Omental fat pad (tissue), 4 donors: ENCODE measurements around the gene RERE. TPM values are rescaled to one million over a fixed set of nuclear protein-coding genes. Genes with fewer than 3 reads are reported as not detected.

Experiments
- ATAC-seq: fragments of 150-250 bp; one replicate; pipeline ENCODE4 v1.9.1; 2016; ENCODE audit warnings: mild to moderate bottlenecking, moderate library complexity; ENCODE audit not compliant: low FRiP score
- DNase-seq: peaks from one replicate; pipeline ENCODE4 v3.0.0-alpha.2; 2019; ENCODE audit warnings: low spot score
- CTCF ChIP-seq, 3 donors: fragments of 450-650 bp; IDR thresholded peaks; one replicate each; pipeline ENCODE4 v1.5.1; 2016 to 2017; ENCODE audit warnings: antibody characterized with exemption in 3 of 3, mild to moderate bottlenecking in 3 of 3, moderate library complexity in 2 of 3
- total RNA-seq, 4 donors: library from RNA; depleted of rRNA; stranded (reverse); fragments of >200 nt; gene quantifications; one replicate each; pipeline ENCODE4 v1.1.0, GENCODE V29; 2016

Gene RERE
- total RNA-seq, 4 donors from 2014 or later = 46.3 to 117 (median 55.4) TPM

GRCh38 chr1:8347635-8348034 lies 469.8 kb downstream of the RERE start:
- no peak for TF ChIP-seq CTCF (IDR thresholded peaks at IDR 0.05)

GRCh38 chr1:8345621-8346415 lies 471.6 kb downstream of the RERE start:
- no peak for ATAC-seq
- TF ChIP-seq CTCF (IDR thresholded peaks at IDR 0.05) = no peak
- DNase-seq = no peak

More at GRCh38 chr1:8347635-8348034, 469.8 kb downstream of the RERE start:
- ATAC-seq = no peak
- no peak for DNase-seq

- ATAC-seq (no peak), DNase-seq (no peak)
- TF ChIP-seq CTCF (IDR thresholded peaks at IDR 0.05) = no peak
Observed at GRCh38 chr1:8344893-8345507, 472.4 kb downstream of the RERE start.

- DNase-seq = no peak
- peak; percentile 78 for ATAC-seq
- no peak for TF ChIP-seq CTCF (IDR thresholded peaks at IDR 0.05)
Observed at GRCh38 chr1:8343464-8344001, 473.9 kb downstream of the RERE start.

- peak; percentile 9 for ATAC-seq
- TF ChIP-seq CTCF (IDR thresholded peaks at IDR 0.05) = no peak
- no peak for DNase-seq
Observed at GRCh38 chr1:8343044-8343443, 474.4 kb downstream of the RERE start.

- no peak for TF ChIP-seq CTCF (IDR thresholded peaks at IDR 0.05)
- ATAC-seq (no peak), DNase-seq (no peak)
Observed at GRCh38 chr1:8342325-8342724, 475.1 kb downstream of the RERE start.
